Neuronal stem cell (in vitro differentiated cells): ENCODE measurements around the gene KIF15.

Experiments
- DNase-seq: peaks from one replicate; pipeline ENCODE4 v3.0.0-alpha.2; 2013; ENCODE audit warnings: low spot score
- H2AFZ ChIP-seq: one replicate; pipeline ENCODE4 v1.6.1; 2013; ENCODE audit warnings: mild to moderate bottlenecking, low read length, inconsistent platforms
- H2AK5ac ChIP-seq: 2 replicates; pipeline ENCODE4 v1.6.1; 2013; ENCODE audit warnings: low read depth, mild to moderate bottlenecking, inconsistent platforms, low read length, moderate library complexity, mixed read lengths
- H2BK120ac ChIP-seq: 2 replicates; pipeline ENCODE4 v1.6.1; 2013; ENCODE audit warnings: low read depth, mild to moderate bottlenecking, inconsistent platforms, low read length, moderate library complexity, mixed read lengths
- H2BK12ac ChIP-seq: one replicate; pipeline ENCODE4 v1.6.1; 2013; ENCODE audit warnings: low read length, inconsistent platforms
- H2BK15ac ChIP-seq: 2 replicates; pipeline ENCODE4 v1.6.1; 2013; ENCODE audit warnings: mild to moderate bottlenecking, low read length, inconsistent platforms, mixed read lengths
- H2BK5ac ChIP-seq: one replicate; pipeline ENCODE4 v1.6.1; 2013; ENCODE audit warnings: inconsistent platforms, mild to moderate bottlenecking, low read length, moderate library complexity
- H3K14ac ChIP-seq: one replicate; pipeline ENCODE4 v1.6.1; 2013; ENCODE audit warnings: low read length, inconsistent platforms
- H3K18ac ChIP-seq: 2 replicates; pipeline ENCODE4 v1.6.1; 2013; ENCODE audit warnings: low read length, inconsistent platforms
- H3K23ac ChIP-seq: 2 replicates; pipeline ENCODE4 v1.6.1; 2013; ENCODE audit warnings: low read depth, mild to moderate bottlenecking, mixed read lengths, low read length, inconsistent platforms; ENCODE audit not compliant: poor library complexity
- H3K27ac ChIP-seq: replicated peaks from 3 replicates; pipeline ENCODE4 v1.5.1; 2013; ENCODE audit warnings: low read length, inconsistent platforms
- H3K27me3 ChIP-seq, 3 experiments: 2 replicates each; pipeline ENCODE4 v1.6.1; 2013; ENCODE audit warnings: low read length in 3 of 3, mild to moderate bottlenecking in 2 of 3, inconsistent platforms in 1 of 3, low read depth in 1 of 3, mixed read lengths in 1 of 3, moderate library complexity in 1 of 3; ENCODE audit not compliant: control insufficient read depth in 3 of 3, insufficient read depth in 3 of 3
- H3K36me3 ChIP-seq, 2 donors: replicated peaks in 1 of 2; 2 replicates each; pipeline ENCODE4 v1.6.1; 2013; ENCODE audit warnings: low read length in 2 of 2; ENCODE audit not compliant: control insufficient read depth in 2 of 2, insufficient read depth in 2 of 2
- H3K4ac ChIP-seq: 2 replicates; pipeline ENCODE4 v1.6.1; 2013; ENCODE audit warnings: inconsistent platforms, mild to moderate bottlenecking, low read length, moderate library complexity
- H3K4me1 ChIP-seq, 2 donors: 1 replicate in 1 of 2; 2 replicates in 1 of 2; pipeline ENCODE4 v1.6.1; 2013; ENCODE audit warnings: low read length in 2 of 2, low read depth in 1 of 2; ENCODE audit not compliant: control insufficient read depth in 2 of 2, insufficient read depth in 1 of 2
- H3K4me2 ChIP-seq: one replicate; pipeline ENCODE4 v1.6.1; 2013; ENCODE audit warnings: mild to moderate bottlenecking, low read length, inconsistent platforms; ENCODE audit not compliant: insufficient read depth, poor library complexity, severe bottlenecking
- H3K4me3 ChIP-seq, 2 donors: 2 replicates each; pipeline ENCODE4 v1.5.1; 2013; ENCODE audit warnings: low read length in 2 of 2, mild to moderate bottlenecking in 2 of 2, inconsistent platforms in 1 of 2, moderate library complexity in 1 of 2
- H3K79me1 ChIP-seq: one replicate; pipeline ENCODE4 v1.6.1; 2013; ENCODE audit warnings: low read depth, mild to moderate bottlenecking, inconsistent platforms, low read length, moderate library complexity
- H3K9ac ChIP-seq: one replicate; pipeline ENCODE4 v1.6.1; 2013; ENCODE audit warnings: mild to moderate bottlenecking, low read depth, low read length, inconsistent platforms; ENCODE audit not compliant: poor library complexity
- H3K9me3 ChIP-seq, 2 donors: replicated peaks in 1 of 2; 2 replicates each; pipeline versions ENCODE3 to v1.6.1; 2013; ENCODE audit warnings: low read length in 2 of 2, mild to moderate bottlenecking in 2 of 2, inconsistent platforms in 1 of 2, low read depth in 1 of 2, mixed read lengths in 1 of 2, moderate library complexity in 1 of 2; ENCODE audit not compliant: control insufficient read depth in 2 of 2, insufficient read depth in 1 of 2
- H4K8ac ChIP-seq: one replicate; pipeline ENCODE4 v1.6.1; 2013; ENCODE audit warnings: low read depth, mild to moderate bottlenecking, inconsistent platforms, low read length, moderate library complexity
- H4K91ac ChIP-seq: one replicate; pipeline ENCODE4 v1.6.1; 2013; ENCODE audit warnings: low read length, low read depth, mild to moderate bottlenecking, inconsistent platforms; ENCODE audit not compliant: poor library complexity
- WGBS, 2 donors: extraction: QIAGEN DNeasy Blood & Tissue Kit; methylation state at CpG; one replicate each; pipeline ENCODE4 v1.1.7; 2013; ENCODE audit warnings: missing lambda C conversion rate in 2 of 2, mixed read lengths in 1 of 2; ENCODE audit not compliant: insufficient read length in 2 of 2, insufficient replicate concordance in 1 of 2; ENCODE audit errors: extremely low coverage in 2 of 2; 5-methylcytosine and 5-hydroxymethylcytosine counted together

KIF15 gene

DNA sequence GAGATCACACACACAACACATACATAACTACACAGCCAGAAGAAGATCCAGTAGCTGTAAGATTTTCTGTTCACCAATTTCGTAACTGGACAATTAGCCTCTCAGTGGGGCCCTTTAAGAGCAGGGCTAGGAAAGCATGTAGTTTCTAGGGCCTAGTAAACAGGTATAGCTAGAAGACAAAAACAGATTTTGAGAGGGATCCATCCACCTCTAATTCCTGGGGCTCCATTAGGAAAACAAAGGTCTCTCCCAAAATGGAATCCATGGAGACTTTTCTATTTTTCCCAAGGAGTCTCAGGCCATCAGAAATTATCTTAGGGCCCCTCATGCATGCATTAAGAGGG, 10.5 kb downstream of the KIF15 start:
- no peak overlapping the region for H2BK12ac ChIP-seq
- no peak overlapping the region for H2BK5ac ChIP-seq
- H2AK5ac ChIP-seq = no peak overlapping the region
- H3K4me3 ChIP-seq = no peak overlapping the region
- no peak overlapping the region for H3K27ac ChIP-seq
- H3K23ac ChIP-seq = no peak overlapping the region
- no peak overlapping the region for H2BK120ac ChIP-seq
- H2BK15ac ChIP-seq = no peak overlapping the region
- H3K36me3 ChIP-seq = peaks cover 28 to 81% of the 10 kb centered on the region in 2 donors
- H3K4me1 ChIP-seq = no peaks in the 10 kb centered on the region
- no peak overlapping the region for H4K8ac ChIP-seq
- no peak overlapping the region for H3K9ac ChIP-seq
- H4K91ac ChIP-seq = no peak overlapping the region
- no peak overlapping the region for H3K14ac ChIP-seq
- no peak for DNase-seq
- no peak overlapping the region for H3K4me2 ChIP-seq
- no peaks in the 10 kb centered on the region for H3K27me3 ChIP-seq
- H3K18ac ChIP-seq = no peak overlapping the region
- H3K4ac ChIP-seq = no peak overlapping the region
- WGBS, 2 donors = no CpG with 5 or more reads among the region's 1 CpG
- H3K79me1 ChIP-seq = peaks cover 7% of the 10 kb centered on the region
- no peak overlapping the region for H2AFZ ChIP-seq
- H3K9me3 ChIP-seq = peaks cover 29 to 75% of the 10 kb centered on the region in 2 donors

- Histone ChIP-seq H3K36me3 (peaks cover 18 to 96% of the 10 kb centered on the region in 2 donors), H4K8ac (no peak overlapping the region), H3K27me3 (no peaks in the 10 kb centered on the region), H2BK15ac (no peak overlapping the region), H3K23ac (no peak overlapping the region), H3K4me3 (no peak overlapping the region), H3K4me2 (no peak overlapping the region), H4K91ac (no peak overlapping the region), H3K79me1 (no peaks in the 10 kb centered on the region), H3K18ac (no peak overlapping the region), H3K4me1 (no peaks in the 10 kb centered on the region), H2BK12ac (no peak overlapping the region), H3K14ac (no peak overlapping the region), H2BK5ac (no peak overlapping the region), H3K27ac (no peak overlapping the region), H2AK5ac (no peak overlapping the region), H3K9ac (no peak overlapping the region), H3K9me3 (peaks cover 0 to 4% of the 10 kb centered on the region in 2 donors), H2BK120ac (no peak overlapping the region), H2AFZ (no peak overlapping the region), H3K4ac (no peak overlapping the region)
- 100% methylated on average over 1 of the region's 4 CpGs; no CpG with 5 or more reads in 1 of the 2 donors for WGBS, 2 donors
- DNase-seq = no peak
Measured at GRCh38 chr3:44782891-44783290, 21.3 kb downstream of the KIF15 start.

GRCh38 chr3:44795197-44795596, 33.6 kb downstream of the KIF15 start:
- H3K23ac ChIP-seq = no peak overlapping the region
- no peaks in the 10 kb centered on the region for H3K27me3 ChIP-seq
- no peak overlapping the region for H3K4ac ChIP-seq
- no peak overlapping the region for H3K4me3 ChIP-seq
- no peak overlapping the region for H2BK12ac ChIP-seq
- no peak overlapping the region for H2BK120ac ChIP-seq
- no peak overlapping the region for H3K9ac ChIP-seq
- H2AFZ ChIP-seq = no peak overlapping the region
- no peak overlapping the region for H3K14ac ChIP-seq
- H3K9me3 ChIP-seq = peaks cover 0 to 2% of the 10 kb centered on the region in 2 donors
- H3K36me3 ChIP-seq = peaks cover 34 to 96% of the 10 kb centered on the region in 2 donors
- H4K8ac ChIP-seq = no peak overlapping the region
- H3K4me2 ChIP-seq = no peak overlapping the region
- no peak overlapping the region for H3K18ac ChIP-seq
- H2BK15ac ChIP-seq = no peak overlapping the region
- H4K91ac ChIP-seq = no peak overlapping the region
- no peak overlapping the region for H3K27ac ChIP-seq
- no peaks in the 10 kb centered on the region for H3K79me1 ChIP-seq
- H3K4me1 ChIP-seq = no peaks in the 10 kb centered on the region
- H2AK5ac ChIP-seq = no peak overlapping the region
- no peak overlapping the region for H2BK5ac ChIP-seq
- no CpG with 5 or more reads among the region's 4 CpGs for WGBS, 2 donors
- no peak for DNase-seq

- no peaks in the 10 kb centered on the region for H3K4me1 ChIP-seq
- no peak overlapping the region for H2BK12ac ChIP-seq
- no peak overlapping the region for H4K91ac ChIP-seq
- no peak overlapping the region for H3K23ac ChIP-seq
- peaks cover 0 to 2% of the 10 kb centered on the region in 2 donors for H3K9me3 ChIP-seq
- H2AFZ ChIP-seq = no peak overlapping the region
- H3K4me3 ChIP-seq = no peak overlapping the region
- no peak overlapping the region for H2BK15ac ChIP-seq
- no peak overlapping the region for H3K4me2 ChIP-seq
- H2BK5ac ChIP-seq = no peak overlapping the region
- no peak overlapping the region for H2AK5ac ChIP-seq
- H3K9ac ChIP-seq = no peak overlapping the region
- H3K18ac ChIP-seq = no peak overlapping the region
- H4K8ac ChIP-seq = no peak overlapping the region
- H3K27ac ChIP-seq = no peak overlapping the region
- H3K27me3 ChIP-seq = no peaks in the 10 kb centered on the region
- no peak overlapping the region for H3K4ac ChIP-seq
- no peak overlapping the region for H2BK120ac ChIP-seq
- no peak for DNase-seq
- no peak overlapping the region for H3K14ac ChIP-seq
- WGBS, 2 donors = no CpG with 5 or more reads among the region's 2 CpGs
- peaks cover 30 to 98% of the 10 kb centered on the region in 2 donors for H3K36me3 ChIP-seq
- H3K79me1 ChIP-seq = no peaks in the 10 kb centered on the region
Measured at GRCh38 chr3:44802011-44802410, 40.4 kb downstream of the KIF15 start.
